HepG2 (cell line): ENCODE measurements around the gene B3GALT6. TPM values are rescaled to one million over a fixed set of nuclear protein-coding genes. Genes with fewer than 3 reads are reported as not detected.

Experiments
- ARNT ChIP-seq: fragments of 450-650 bp; IDR thresholded peaks from 2 replicates; pipeline ENCODE4 v1.6.1; 2017
- ATF7-NPFF ChIP-seq: sonication (generic); formaldehyde crosslinking; IDR thresholded peaks from 2 replicates; pipeline ENCODE4 v1.8.1; 2023; ENCODE audit warnings: mild to moderate bottlenecking, low read depth, missing genetic modification reagents, moderate library complexity
- DMTF1 ChIP-seq: sonication (generic); formaldehyde crosslinking; IDR thresholded peaks from 2 replicates; pipeline ENCODE4 v1.4.0; 2020; ENCODE audit warnings: mild to moderate bottlenecking, missing genetic modification reagents
- FOSL2 ChIP-seq: sonication (generic); formaldehyde crosslinking; IDR thresholded peaks from 2 replicates; pipeline ENCODE4 v1.4.0; 2020; ENCODE audit warnings: missing genetic modification reagents
- HNRNPK ChIP-seq: fragments of 200-400 bp; formaldehyde crosslinking; IDR thresholded peaks from 2 replicates; pipeline ENCODE4 v1.6.1; 2018; ENCODE audit warnings: low read length, low read depth, moderate library complexity, mild to moderate bottlenecking; ENCODE audit not compliant: poor library complexity, severe bottlenecking
- IRF2 ChIP-seq: IDR thresholded peaks from 2 replicates; pipeline ENCODE4 v1.6.1; 2018; ENCODE audit warnings: missing genetic modification reagents, missing compliant biosample characterization
- NBN ChIP-seq: fragments of 450-650 bp; conservative IDR thresholded peaks from 2 replicates; pipeline ENCODE4 v1.6.1; 2017
- PAX8 ChIP-seq: sonication (generic); formaldehyde crosslinking; IDR thresholded peaks from 2 replicates; pipeline ENCODE4 v1.8.0; 2022; ENCODE audit warnings: mild to moderate bottlenecking, missing genetic modification reagents, borderline replicate concordance
- RAD51 ChIP-seq: fragments of 450-650 bp; IDR thresholded peaks from 2 replicates; pipeline ENCODE4 v1.6.1; 2016; ENCODE audit warnings: borderline replicate concordance
- SIN3A ChIP-seq: IDR thresholded peaks from 2 replicates; pipeline ENCODE4 v1.6.1; 2011; ENCODE audit warnings: low read depth, mild to moderate bottlenecking, control low read depth, low read length, borderline replicate concordance
- TMF1 ChIP-seq: sonication (generic); formaldehyde crosslinking; IDR thresholded peaks from 2 replicates; pipeline ENCODE4 v1.8.1; 2022; ENCODE audit warnings: low read depth, missing genetic modification reagents
- ZFP1 ChIP-seq: IDR thresholded peaks from 2 replicates; pipeline ENCODE4 v1.6.1; 2016
- ZNF253 ChIP-seq: sonication (generic); formaldehyde crosslinking; IDR thresholded peaks from 2 replicates; pipeline ENCODE4 v1.8.0; 2022; ENCODE audit warnings: mild to moderate bottlenecking, missing genetic modification reagents, borderline replicate concordance
- ZNF552 ChIP-seq: sonication (generic); formaldehyde crosslinking; IDR thresholded peaks from 2 replicates; pipeline ENCODE4 v1.9.0; 2022; ENCODE audit warnings: missing genetic modification reagents, mild to moderate bottlenecking, borderline replicate concordance
- ZNF687 ChIP-seq: sonication (generic); formaldehyde crosslinking; IDR thresholded peaks from 2 replicates; pipeline ENCODE4 v1.5.1; 2020; ENCODE audit warnings: mild to moderate bottlenecking, missing genetic modification reagents, moderate library complexity
- ZNF790 ChIP-seq: sonication (generic); formaldehyde crosslinking; IDR thresholded peaks from 2 replicates; pipeline ENCODE4 v1.8.0; 2022; ENCODE audit warnings: missing genetic modification reagents, mild to moderate bottlenecking, borderline replicate concordance
- polyA plus RNA-seq, 8 experiments: library from polyadenylated mRNA; depleted of rRNA in 3 of 8; stranded (reverse) in 7 of 8; unstranded in 1 of 8; fragments of >200 nt; fragmentation: Illumina TruSeq in 4 of 8; extraction: Trizol in 4 of 8; gene quantifications; 2 replicates each; pipeline versions ENCODE4 v1.2.1 to v1.2.3, GENCODE V29; 2011 to 2016; ENCODE audit warnings: low read depth in 4 of 8, missing spikeins in 1 of 8, mixed read lengths in 1 of 8; ENCODE audit not compliant: insufficient read depth in 1 of 8
- total RNA-seq, 5 experiments: library from RNA; depleted of rRNA; stranded (reverse); fragments of >200 nt; fragmentation: Illumina TruSeq; extraction: Trizol; gene quantifications; 2 replicates each; pipeline ENCODE4 v1.2.3, GENCODE V29; 2016; ENCODE audit warnings: low read depth in 1 of 5
- TF ChIP-seq, protein P1 (sequence below), 2 experiments: IDR thresholded peaks; 2 replicates each; pipeline ENCODE4 v1.6.1; 2011 to 2012; ENCODE audit warnings: low read length in 2 of 2, borderline replicate concordance in 1 of 2, low read depth in 1 of 2, mild to moderate bottlenecking in 1 of 2, moderate library complexity in 1 of 2
- TF ChIP-seq, protein P2 (sequence below): sonication (generic); formaldehyde crosslinking; IDR thresholded peaks from 2 replicates; pipeline ENCODE4 v1.4.0; 2020; ENCODE audit warnings: missing genetic modification reagents, low read depth, mild to moderate bottlenecking, borderline replicate concordance

The B3GALT6 gene
- total and polyA plus RNA-seq, 2 of the 13 experiments (the other 11 are each of a cell fraction or from before 2014, with no cell fraction given) = 3.9 to 14.2 TPM

DNA sequence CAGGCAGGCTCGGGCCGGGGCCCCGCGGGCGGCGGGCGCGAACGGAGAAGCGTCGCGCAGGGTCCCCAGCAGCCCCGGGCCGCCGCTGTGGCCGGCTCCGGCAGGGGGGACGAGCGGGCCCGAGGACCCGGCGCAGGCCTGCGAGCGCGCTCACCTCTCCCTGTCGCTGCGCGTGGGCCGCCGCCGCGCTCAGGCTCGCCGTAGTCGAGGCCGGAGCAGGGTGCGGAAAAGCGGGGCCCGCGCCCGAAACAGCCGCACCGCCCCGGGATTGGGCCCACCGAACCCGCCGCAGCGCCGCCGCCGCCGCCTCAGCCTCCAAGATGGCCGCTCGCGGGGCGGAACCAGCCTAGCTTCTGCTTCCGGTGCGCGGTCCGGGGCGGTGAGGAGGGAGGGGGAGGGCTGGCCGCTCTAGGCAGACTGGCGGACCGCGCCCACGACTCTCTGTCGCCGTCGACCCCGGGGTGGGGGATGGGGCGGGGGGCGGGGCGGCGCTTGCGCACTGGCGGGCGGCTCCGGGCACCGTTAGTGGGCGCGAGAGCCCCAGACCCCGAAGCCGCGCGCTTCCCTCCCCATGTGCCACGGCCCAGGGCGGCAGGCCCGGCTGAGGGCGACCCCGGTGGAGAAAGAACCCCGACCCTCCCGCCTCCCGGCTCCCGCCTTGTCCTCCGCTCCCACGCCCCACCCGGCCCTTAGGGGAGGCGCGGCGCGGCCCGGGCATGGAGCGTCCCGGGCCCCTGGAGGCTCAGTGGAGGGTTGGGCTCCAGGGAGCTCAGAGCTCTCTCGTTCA, 41.7 kb downstream of the B3GALT6 start, which contains the start of gene UBE2J2 (continued):
- TF ChIP-seq, protein P1, sequence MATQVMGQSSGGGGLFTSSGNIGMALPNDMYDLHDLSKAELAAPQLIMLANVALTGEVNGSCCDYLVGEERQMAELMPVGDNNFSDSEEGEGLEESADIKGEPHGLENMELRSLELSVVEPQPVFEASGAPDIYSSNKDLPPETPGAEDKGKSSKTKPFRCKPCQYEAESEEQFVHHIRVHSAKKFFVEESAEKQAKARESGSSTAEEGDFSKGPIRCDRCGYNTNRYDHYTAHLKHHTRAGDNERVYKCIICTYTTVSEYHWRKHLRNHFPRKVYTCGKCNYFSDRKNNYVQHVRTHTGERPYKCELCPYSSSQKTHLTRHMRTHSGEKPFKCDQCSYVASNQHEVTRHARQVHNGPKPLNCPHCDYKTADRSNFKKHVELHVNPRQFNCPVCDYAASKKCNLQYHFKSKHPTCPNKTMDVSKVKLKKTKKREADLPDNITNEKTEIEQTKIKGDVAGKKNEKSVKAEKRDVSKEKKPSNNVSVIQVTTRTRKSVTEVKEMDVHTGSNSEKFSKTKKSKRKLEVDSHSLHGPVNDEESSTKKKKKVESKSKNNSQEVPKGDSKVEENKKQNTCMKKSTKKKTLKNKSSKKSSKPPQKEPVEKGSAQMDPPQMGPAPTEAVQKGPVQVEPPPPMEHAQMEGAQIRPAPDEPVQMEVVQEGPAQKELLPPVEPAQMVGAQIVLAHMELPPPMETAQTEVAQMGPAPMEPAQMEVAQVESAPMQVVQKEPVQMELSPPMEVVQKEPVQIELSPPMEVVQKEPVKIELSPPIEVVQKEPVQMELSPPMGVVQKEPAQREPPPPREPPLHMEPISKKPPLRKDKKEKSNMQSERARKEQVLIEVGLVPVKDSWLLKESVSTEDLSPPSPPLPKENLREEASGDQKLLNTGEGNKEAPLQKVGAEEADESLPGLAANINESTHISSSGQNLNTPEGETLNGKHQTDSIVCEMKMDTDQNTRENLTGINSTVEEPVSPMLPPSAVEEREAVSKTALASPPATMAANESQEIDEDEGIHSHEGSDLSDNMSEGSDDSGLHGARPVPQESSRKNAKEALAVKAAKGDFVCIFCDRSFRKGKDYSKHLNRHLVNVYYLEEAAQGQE (IDR thresholded peaks at IDR 0.05; ENCODE audit: borderline replicate concordance in 1 of 2, low read depth in 1 of 2, low read length in 2 of 2) = no peak; a peak in 1 of 4 replicates
- TF ChIP-seq, protein P2, sequence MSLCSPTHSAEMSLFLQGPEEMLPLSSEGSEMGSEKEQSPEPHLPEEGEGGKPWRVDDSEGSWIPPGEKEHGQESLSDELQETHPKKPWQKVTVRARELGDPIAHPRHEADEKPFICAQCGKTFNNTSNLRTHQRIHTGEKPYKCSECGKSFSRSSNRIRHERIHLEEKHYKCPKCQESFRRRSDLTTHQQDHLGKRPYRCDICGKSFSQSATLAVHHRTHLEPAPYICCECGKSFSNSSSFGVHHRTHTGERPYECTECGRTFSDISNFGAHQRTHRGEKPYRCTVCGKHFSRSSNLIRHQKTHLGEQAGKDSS (CRISPR knock-in tag) = no peak; the same call in 1 of the 2 replicates
- TF ChIP-seq NBN = no peak
- TF ChIP-seq ZFP1 (CRISPR knock-in tag) = no peak
- TF ChIP-seq PAX8 = no peak
- no peak for TF ChIP-seq ZNF253 (CRISPR knock-in tag)
- peak; percentile 88 for TF ChIP-seq ZNF790 (CRISPR knock-in tag)
- TF ChIP-seq TMF1 (CRISPR knock-in tag) = peak; percentile 87
- peak; percentile 92 for TF ChIP-seq ATF7-NPFF
- no peak for TF ChIP-seq ARNT
- TF ChIP-seq FOSL2 (CRISPR knock-in tag) = 0 out of 2 replicates have a peak, but pooled peaks have one; percentile 25
- TF ChIP-seq ZNF552 (CRISPR knock-in tag) = peak; percentile 64; the same call in 1 of the 2 replicates
- TF ChIP-seq IRF2 (CRISPR knock-in tag) = peak; percentile 72; the same call in 1 of the 2 replicates
- TF ChIP-seq SIN3A = peak; percentile 75; the same call in 1 of the 2 replicates
- no peak for TF ChIP-seq RAD51
- TF ChIP-seq ZNF687 (CRISPR knock-in tag) = peak; percentile 85
- no peak for TF ChIP-seq DMTF1 (CRISPR knock-in tag)
- TF ChIP-seq HNRNPK = peak; percentile 42
